SK-N-MC (cell line): ENCODE data around the gene FAM170A.

ENCODE experiments used
- DNase-seq: peaks from one replicate; pipeline ENCODE4 v3.0.0-alpha.2; 2011; ENCODE audit warnings: low read depth, low spot score
- H3K27ac ChIP-seq: fragments of 200-600 bp; sonication (generic); 2 replicates; pipeline ENCODE4 v1.5.1; 2016; ENCODE audit warnings: mixed run types
- H3K36me3 ChIP-seq: fragments of 200-600 bp; sonication (generic); 2 replicates; pipeline ENCODE4 v1.6.1; 2017; ENCODE audit warnings: antibody characterized with exemption, low read length, mixed read lengths; ENCODE audit not compliant: insufficient read depth
- H3K4me3 ChIP-seq: fragments of 200-600 bp; sonication (generic); 2 replicates; pipeline ENCODE4 v1.5.1; 2016
- H3K9ac ChIP-seq: fragments of 200-600 bp; sonication (generic); 2 replicates; pipeline ENCODE4 v1.8.0; 2017; ENCODE audit warnings: mixed run types, mixed read lengths; ENCODE audit not compliant: insufficient read length
- H3K9me3 ChIP-seq: fragments of 200-600 bp; sonication (generic); 2 replicates; pipeline ENCODE4 v1.6.1; 2017; ENCODE audit warnings: low read depth, mild to moderate bottlenecking, antibody characterized with exemption, low read length, moderate library complexity, mixed read lengths
- EZH2 ChIP-seq: fragments of 200-600 bp; sonication (generic); IDR thresholded peaks from one replicate; pipeline ENCODE4 v1.6.1; 2017; ENCODE audit warnings: antibody characterized with exemption
- FOXP2 ChIP-seq: optimal IDR thresholded peaks from 2 replicates; pipeline ENCODE3; 2011; ENCODE audit warnings: mild to moderate bottlenecking, moderate library complexity; ENCODE audit not compliant: insufficient read depth; ENCODE audit errors: extremely low read length, control extremely low read depth
- POLR2AphosphoS5 ChIP-seq: IDR thresholded peaks from 2 replicates; pipeline ENCODE4 v1.6.1; 2012; ENCODE audit warnings: mild to moderate bottlenecking, low read depth, low read length, borderline replicate concordance

FAM170A gene

DNA sequence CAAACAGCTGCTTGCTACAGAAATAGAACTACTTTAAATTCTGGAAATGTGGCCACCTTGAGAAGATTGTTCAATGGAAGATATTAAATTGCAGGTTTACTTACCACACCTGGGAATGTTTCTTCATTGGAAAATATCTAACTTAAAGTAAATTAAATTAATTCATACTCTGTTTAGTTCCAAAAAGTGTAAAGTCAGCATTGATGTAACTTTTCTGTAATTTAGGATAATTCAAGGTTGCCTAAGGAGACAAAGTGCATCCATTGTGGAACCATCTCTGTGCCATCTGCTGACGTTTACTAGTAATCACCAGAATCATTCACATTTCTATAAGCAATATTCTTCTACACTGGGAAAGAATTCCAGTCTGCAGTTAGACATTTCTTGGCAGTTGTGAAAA lies 53.0 kb downstream of the FAM170A start:
- H3K9ac ChIP-seq, result no peak overlapping the region

More for the DNA sequence above, 53.0 kb downstream of the FAM170A start:
- no peak for TF ChIP-seq EZH2
- TF ChIP-seq POLR2AphosphoS5, result no peak
- no peak for TF ChIP-seq FOXP2
- Histone ChIP-seq H3K27ac (no peak overlapping the region), H3K4me3 (no peak overlapping the region), H3K36me3 (no peaks in the 10 kb centered on the region), H3K9me3 (no peaks in the 10 kb centered on the region)
- no peak for DNase-seq
